Sigmoid colon (tissue), 4 donors: ENCODE data around the gene TMA16.

Experiments
- EP300 ChIP-seq, 4 donors: sonication (generic); formaldehyde crosslinking; IDR thresholded peaks; one replicate each; pipeline ENCODE4 v1.6.1; 2017; ENCODE audit warnings: antibody characterized with exemption in 4 of 4
- POLR2AphosphoS5 ChIP-seq, 4 donors: sonication (generic); formaldehyde crosslinking; IDR thresholded peaks; one replicate each; pipeline ENCODE4 v1.6.1; 2017; ENCODE audit warnings: antibody characterized with exemption in 4 of 4

- TF ChIP-seq POLR2AphosphoS5 (IDR thresholded peaks at IDR 0.05) (no peak), EP300 (IDR thresholded peaks at IDR 0.05) (no peak)
Measured at GRCh38 chr4:163554870-163555465, 60.5 kb downstream of the TMA16 start.
